ENCODE measurements around the gene DYSF.
A peak's percentile ranks its signal among the peaks of the same experiment; 100 is the strongest.

The DYSF gene

DNA sequence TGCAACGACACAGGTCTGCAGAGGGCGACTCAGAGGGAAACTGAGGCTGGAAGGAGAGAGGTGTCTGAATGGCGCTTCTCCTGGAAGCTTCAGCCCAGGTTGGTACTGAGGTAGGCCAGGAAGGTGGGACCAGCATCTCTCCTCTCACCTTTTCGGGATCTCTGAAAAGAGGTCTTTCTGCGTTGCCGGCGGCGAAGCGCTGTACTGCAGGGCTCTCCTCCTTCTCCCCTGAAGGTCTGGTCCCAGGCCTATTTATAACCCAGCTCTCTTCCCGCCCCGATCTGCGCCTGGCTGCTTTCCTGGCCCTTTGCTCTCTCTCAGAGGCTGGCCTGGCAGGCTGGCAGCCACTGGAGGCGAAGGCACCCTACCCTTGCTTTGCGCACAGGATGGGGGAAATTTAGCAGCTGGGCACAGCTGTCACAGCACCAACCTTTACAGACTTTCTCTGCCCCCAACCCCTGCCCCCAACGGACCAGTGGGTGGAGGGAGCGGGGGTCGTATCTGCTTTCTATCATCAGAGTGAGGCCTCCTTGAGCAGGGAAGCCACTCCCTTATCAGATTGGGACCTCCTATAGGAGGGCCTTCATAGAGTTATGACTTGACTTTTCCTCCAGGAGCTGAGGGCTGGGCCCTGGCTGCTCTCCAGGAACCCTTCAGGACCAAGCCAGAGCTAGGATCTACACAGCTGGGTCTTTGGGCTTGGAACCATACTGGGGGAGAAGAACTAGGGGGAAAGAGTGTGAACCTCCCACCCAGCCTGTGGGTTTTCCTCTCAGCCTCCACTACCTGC lies 1.1 kb downstream of the DYSF start:
- no peaks in the 10 kb centered on the region for H3K9me3 ChIP-seq (replicated peaks in 1 of 2; ENCODE audit: control insufficient read depth in 2 of 2, insufficient read depth in 1 of 2, low read depth in 1 of 2, low read length in 2 of 2)
- peak overlapping the region; percentile 84 for H2AFZ ChIP-seq (ENCODE audit: low read length)
- H4K91ac ChIP-seq (ENCODE audit: low read depth, low read length, poor library complexity) = no peak overlapping the region
- H4K8ac ChIP-seq (ENCODE audit: low read depth, low read length) = no peak overlapping the region
- H3K4me3 ChIP-seq (ENCODE audit: low read length in 2 of 2) = no peak overlapping the region
- no peak overlapping the region for H3K14ac ChIP-seq (ENCODE audit: low read length)
- H3K79me1 ChIP-seq (ENCODE audit: low read depth, low read length) = no peaks in the 10 kb centered on the region
- no peak overlapping the region for H3K18ac ChIP-seq (ENCODE audit: low read length)
- no peak overlapping the region for H2BK12ac ChIP-seq (ENCODE audit: low read length)
- no peak overlapping the region for H2BK120ac ChIP-seq (ENCODE audit: low read depth, low read length)
- H2BK5ac ChIP-seq (ENCODE audit: low read length) = peak overlapping the region; percentile 42
- peak overlapping the region; percentile 46 for H2AK5ac ChIP-seq (ENCODE audit: low read depth, low read length)
- peaks cover 0 to 44% (median 16%) of the 10 kb centered on the region in 3 experiments for H3K27me3 ChIP-seq (ENCODE audit: control insufficient read depth in 3 of 3, insufficient read depth in 3 of 3, low read depth in 1 of 3, low read length in 3 of 3)
- H3K27ac ChIP-seq (replicated peaks; ENCODE audit: low read length) = no peak overlapping the region
- DNase-seq (ENCODE audit: low spot score) = no peak
- peak overlapping the region; percentile 86 for H3K4me2 ChIP-seq (ENCODE audit: insufficient read depth, low read length, poor library complexity, severe bottlenecking)
- H3K36me3 ChIP-seq (replicated peaks in 1 of 2; ENCODE audit: control insufficient read depth in 2 of 2, insufficient read depth in 2 of 2, low read length in 2 of 2) = no peaks in the 10 kb centered on the region
- H3K9ac ChIP-seq (ENCODE audit: low read depth, low read length, poor library complexity) = no peak overlapping the region
- H3K4me1 ChIP-seq (ENCODE audit: control insufficient read depth in 2 of 2, insufficient read depth in 1 of 2, low read depth in 1 of 2, low read length in 2 of 2) = peaks cover 20 to 26% of the 10 kb centered on the region in 2 donors
- WGBS, 2 donors (ENCODE audit: extremely low coverage in 2 of 2, insufficient read length in 2 of 2, insufficient replicate concordance in 1 of 2) = no CpG with 5 or more reads among the region's 17 CpGs
- peak overlapping the region; percentile 34 for H3K23ac ChIP-seq (ENCODE audit: low read depth, low read length, poor library complexity)
- H2BK15ac ChIP-seq (ENCODE audit: low read length) = no peak overlapping the region
- no peak overlapping the region for H3K4ac ChIP-seq (ENCODE audit: low read length)

DNA sequence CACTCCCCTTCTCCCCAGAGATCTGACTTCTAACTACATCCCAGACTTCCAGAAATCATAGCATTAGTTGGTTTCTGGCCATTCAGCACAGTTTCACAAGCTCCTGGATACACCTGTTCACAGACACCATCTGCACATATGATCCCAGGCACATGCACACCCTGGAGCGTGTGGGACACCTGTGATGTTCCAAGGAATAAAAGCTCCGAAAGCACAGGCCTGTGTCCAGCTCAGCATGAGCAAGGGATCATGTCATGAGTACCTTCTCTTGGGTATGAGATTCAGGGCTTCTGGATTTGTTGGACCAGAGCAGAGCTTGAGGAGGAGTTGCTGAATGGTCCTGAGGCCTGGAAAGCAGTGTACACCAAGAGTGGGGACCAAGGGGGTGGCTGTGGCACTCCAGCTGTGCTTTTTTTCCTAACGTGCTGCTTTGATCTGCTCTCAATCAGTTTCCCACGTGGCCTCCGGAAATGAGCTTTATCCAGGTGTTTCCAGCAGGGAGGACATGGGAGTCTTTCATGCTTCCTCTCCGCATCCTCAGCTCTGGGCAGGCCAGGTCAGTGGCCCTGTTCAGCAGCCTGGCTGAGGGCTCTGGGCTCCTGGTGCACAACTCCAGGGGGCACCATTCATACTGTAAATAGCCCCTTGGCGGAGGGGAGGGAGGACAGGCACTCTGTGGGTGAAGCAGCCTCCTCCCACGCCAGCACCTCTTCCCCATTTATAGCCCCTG lies 1.8 kb downstream of the DYSF start:
- H2BK120ac ChIP-seq (ENCODE audit: low read depth, low read length) = no peak overlapping the region
- H2AK5ac ChIP-seq (ENCODE audit: low read depth, low read length) = peak overlapping the region; percentile 66
- DNase-seq (ENCODE audit: low spot score) = no peak
- no peak overlapping the region for H2BK5ac ChIP-seq (ENCODE audit: low read length)
- H3K27me3 ChIP-seq (ENCODE audit: control insufficient read depth in 3 of 3, insufficient read depth in 3 of 3, low read depth in 1 of 3, low read length in 3 of 3) = peaks cover 0 to 44% (median 16%) of the 10 kb centered on the region in 3 experiments
- H3K4ac ChIP-seq (ENCODE audit: low read length) = no peak overlapping the region
- H3K14ac ChIP-seq (ENCODE audit: low read length) = peak overlapping the region; percentile 31
- H3K4me2 ChIP-seq (ENCODE audit: insufficient read depth, low read length, poor library complexity, severe bottlenecking) = no peak overlapping the region
- peak overlapping the region; percentile 91 for H2AFZ ChIP-seq (ENCODE audit: low read length)
- H3K27ac ChIP-seq (replicated peaks; ENCODE audit: low read length) = no peak overlapping the region
- WGBS, 2 donors (ENCODE audit: extremely low coverage in 2 of 2, insufficient read length in 2 of 2, insufficient replicate concordance in 1 of 2) = no CpG with 5 or more reads among the region's 8 CpGs
- no peaks in the 10 kb centered on the region for H3K36me3 ChIP-seq (replicated peaks in 1 of 2; ENCODE audit: control insufficient read depth in 2 of 2, insufficient read depth in 2 of 2, low read length in 2 of 2)
- H4K8ac ChIP-seq (ENCODE audit: low read depth, low read length) = no peak overlapping the region
- no peaks in the 10 kb centered on the region for H3K9me3 ChIP-seq (replicated peaks in 1 of 2; ENCODE audit: control insufficient read depth in 2 of 2, insufficient read depth in 1 of 2, low read depth in 1 of 2, low read length in 2 of 2)
- H2BK15ac ChIP-seq (ENCODE audit: low read length) = no peak overlapping the region
- H3K9ac ChIP-seq (ENCODE audit: low read depth, low read length, poor library complexity) = no peak overlapping the region
- no peak overlapping the region for H4K91ac ChIP-seq (ENCODE audit: low read depth, low read length, poor library complexity)
- peaks cover 20 to 26% of the 10 kb centered on the region in 2 donors for H3K4me1 ChIP-seq (ENCODE audit: control insufficient read depth in 2 of 2, insufficient read depth in 1 of 2, low read depth in 1 of 2, low read length in 2 of 2)
- no peak overlapping the region for H3K23ac ChIP-seq (ENCODE audit: low read depth, low read length, poor library complexity)
- peak overlapping the region; percentile 82 for H3K18ac ChIP-seq (ENCODE audit: low read length)
- H3K4me3 ChIP-seq (ENCODE audit: low read length in 2 of 2) = no peak overlapping the region
- no peak overlapping the region for H2BK12ac ChIP-seq (ENCODE audit: low read length)
- H3K79me1 ChIP-seq (ENCODE audit: low read depth, low read length) = no peaks in the 10 kb centered on the region

DNA sequence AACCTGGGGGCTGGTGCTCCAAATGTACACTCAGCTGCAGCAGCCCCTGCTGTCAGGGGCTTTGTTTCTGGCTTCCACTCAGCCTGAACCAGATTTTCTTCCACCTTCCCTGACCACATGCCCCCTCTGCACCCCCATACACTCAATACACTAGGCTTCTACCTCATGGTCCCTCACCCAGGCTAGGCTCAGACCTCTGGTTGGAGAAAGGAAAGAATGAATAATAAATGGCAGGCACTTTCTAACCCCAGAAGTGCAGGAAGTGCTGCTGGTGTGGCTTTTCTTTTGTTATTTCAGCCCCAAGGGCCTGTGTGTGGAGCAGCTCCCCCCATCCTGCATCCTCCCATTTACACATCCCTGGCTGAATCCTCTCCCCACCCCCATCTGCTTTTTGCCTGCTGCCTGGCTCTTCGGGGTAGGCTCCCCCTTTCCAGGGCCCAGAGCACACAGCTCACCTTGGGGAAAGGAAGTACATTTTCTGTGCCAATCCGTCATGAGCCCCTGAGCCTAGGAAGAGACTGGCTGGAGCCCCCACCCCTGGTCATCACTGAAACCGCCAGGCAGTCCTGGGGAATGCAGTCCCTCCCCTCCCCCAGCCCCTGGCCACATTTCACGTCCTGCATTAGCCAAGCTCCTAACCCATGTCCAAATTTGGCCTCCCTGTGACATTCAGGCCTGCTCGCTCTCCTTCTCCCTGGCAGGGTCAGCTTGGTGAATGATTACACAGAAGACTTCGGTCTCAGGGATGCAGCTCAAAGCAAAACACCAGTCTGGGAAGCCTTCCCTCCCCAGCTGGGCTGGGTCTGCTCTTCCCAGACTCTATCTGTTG lies 2.6 kb downstream of the DYSF start:
- H2AFZ ChIP-seq (ENCODE audit: low read length) = peak overlapping the region; percentile 91
- no peak overlapping the region for H3K4ac ChIP-seq (ENCODE audit: low read length)
- no peak overlapping the region for H3K14ac ChIP-seq (ENCODE audit: low read length)
- no peak overlapping the region for H2BK15ac ChIP-seq (ENCODE audit: low read length)
- no peaks in the 10 kb centered on the region for H3K9me3 ChIP-seq (replicated peaks in 1 of 2; ENCODE audit: control insufficient read depth in 2 of 2, insufficient read depth in 1 of 2, low read depth in 1 of 2, low read length in 2 of 2)
- no peak overlapping the region for H2BK120ac ChIP-seq (ENCODE audit: low read depth, low read length)
- no peaks in the 10 kb centered on the region for H3K79me1 ChIP-seq (ENCODE audit: low read depth, low read length)
- H3K4me2 ChIP-seq (ENCODE audit: insufficient read depth, low read length, poor library complexity, severe bottlenecking) = no peak overlapping the region
- no peak for DNase-seq (ENCODE audit: low spot score)
- H3K18ac ChIP-seq (ENCODE audit: low read length) = peak overlapping the region; percentile 82
- no peak overlapping the region for H4K91ac ChIP-seq (ENCODE audit: low read depth, low read length, poor library complexity)
- H2AK5ac ChIP-seq (ENCODE audit: low read depth, low read length) = peak overlapping the region; percentile 66
- peaks cover 0 to 44% (median 16%) of the 10 kb centered on the region in 3 experiments for H3K27me3 ChIP-seq (ENCODE audit: control insufficient read depth in 3 of 3, insufficient read depth in 3 of 3, low read depth in 1 of 3, low read length in 3 of 3)
- WGBS, 2 donors (ENCODE audit: extremely low coverage in 2 of 2, insufficient read length in 2 of 2, insufficient replicate concordance in 1 of 2) = no CpG with 5 or more reads among the region's 6 CpGs
- no peak overlapping the region for H3K23ac ChIP-seq (ENCODE audit: low read depth, low read length, poor library complexity)
- H3K9ac ChIP-seq (ENCODE audit: low read depth, low read length, poor library complexity) = no peak overlapping the region
- H3K4me1 ChIP-seq (ENCODE audit: control insufficient read depth in 2 of 2, insufficient read depth in 1 of 2, low read depth in 1 of 2, low read length in 2 of 2) = peaks cover 21 to 26% of the 10 kb centered on the region in 2 donors
- no peak overlapping the region for H4K8ac ChIP-seq (ENCODE audit: low read depth, low read length)
- H2BK5ac ChIP-seq (ENCODE audit: low read length) = no peak overlapping the region
- H3K27ac ChIP-seq (replicated peaks; ENCODE audit: low read length) = no peak overlapping the region
- H3K36me3 ChIP-seq (replicated peaks in 1 of 2; ENCODE audit: control insufficient read depth in 2 of 2, insufficient read depth in 2 of 2, low read length in 2 of 2) = no peaks in the 10 kb centered on the region
- H2BK12ac ChIP-seq (ENCODE audit: low read length) = no peak overlapping the region
- peak overlapping the region in 1 of 2 donors; percentile 28 for H3K4me3 ChIP-seq (ENCODE audit: low read length in 2 of 2)
